ENCODE measurements around the gene GREB1.

GRCh38 chr2:11659851-11660250 is 126.0 kb downstream of the GREB1 start:
- TF ChIP-seq YY1 (tag by site-specific recombination; IDR thresholded peaks at IDR 0.05) (no peak), CTCF (tag by site-specific recombination; IDR thresholded peaks at IDR 0.05) (no peak), REST (tag by site-specific recombination; IDR thresholded peaks at IDR 0.05) (no peak), ZNF76 (tag by site-specific recombination; IDR thresholded peaks at IDR 0.05; ENCODE audit: borderline replicate concordance, low read depth) (no peak), ZBTB1 (tag by site-specific recombination; IDR thresholded peaks at IDR 0.05) (no peak), ZNF555 (tag by site-specific recombination; conservative IDR thresholded peaks at IDR 0.05) (no peak), ZBTB44 (tag by site-specific recombination; IDR thresholded peaks at IDR 0.05) (no peak)
